K562 (cell line): ENCODE results near the gene CSDE1. TPM values are rescaled to one million over a fixed set of nuclear protein-coding genes. Genes with fewer than 3 reads are reported as not detected.

Experiments
- GTF2A2 ChIP-seq: IDR thresholded peaks from 2 replicates; pipeline ENCODE4 v1.6.1; 2016; ENCODE audit warnings: mild to moderate bottlenecking, missing genetic modification characterization, missing compliant biosample characterization
- MBD2 ChIP-seq: sonication (generic); IDR thresholded peaks from 2 replicates; pipeline ENCODE4 v1.6.1; 2016; ENCODE audit warnings: low read depth, borderline replicate concordance
- MXD1 ChIP-seq: fragments of 250-450 bp; sonication (Bioruptor Pico); IDR thresholded peaks from 2 replicates; pipeline ENCODE4 v1.8.0; 2021; ENCODE audit warnings: borderline replicate concordance, mild to moderate bottlenecking, moderate library complexity; ENCODE audit not compliant: poor library complexity, severe bottlenecking
- NFYB ChIP-seq: IDR thresholded peaks from 2 replicates; pipeline ENCODE4 v1.6.1; 2011; ENCODE audit warnings: mild to moderate bottlenecking, moderate library complexity; ENCODE audit not compliant: insufficient read length; ENCODE audit errors: extremely low read depth
- PHB2 ChIP-seq: fragments of 450-650 bp; IDR thresholded peaks from 2 replicates; pipeline ENCODE4 v1.6.1; 2017; ENCODE audit warnings: low read depth
- POLR2B ChIP-seq: fragments of 450-650 bp; IDR thresholded peaks from 2 replicates; pipeline ENCODE4 v1.6.1; 2018; ENCODE audit warnings: low read depth; ENCODE audit not compliant: partially characterized antibody
- POLR2H ChIP-seq: IDR thresholded peaks from 2 replicates; pipeline ENCODE4 v1.6.1; 2016; ENCODE audit warnings: missing genetic modification characterization, low read depth, mild to moderate bottlenecking, control low read depth, missing compliant biosample characterization, moderate library complexity
- RBBP5 ChIP-seq: fragments of 200-600 bp; sonication (generic); IDR thresholded peaks from 2 replicates; pipeline ENCODE4 v1.6.1; 2012; ENCODE audit warnings: borderline replicate concordance, mild to moderate bottlenecking, low read length, control low read depth, inconsistent platforms; ENCODE audit not compliant: insufficient read depth, poor library complexity, severe bottlenecking
- RBM17 ChIP-seq: fragments of 200-400 bp; formaldehyde crosslinking; IDR thresholded peaks from 2 replicates; pipeline ENCODE4 v1.6.1; 2017; ENCODE audit warnings: low read depth, mild to moderate bottlenecking, low read length, borderline replicate concordance
- SNRNP70 ChIP-seq: fragments of 200-400 bp; formaldehyde crosslinking; optimal IDR thresholded peaks from 2 replicates; pipeline ENCODE3; 2017; ENCODE audit warnings: low read depth, low read length
- SRSF1 ChIP-seq: fragments of 200-400 bp; formaldehyde crosslinking; IDR thresholded peaks from 2 replicates; pipeline ENCODE4 v1.6.1; 2017; ENCODE audit warnings: mild to moderate bottlenecking, low read depth, low read length, moderate library complexity
- TOE1 ChIP-seq, 2 experiments: fragments of 450-650 bp in 1 of 2; sonication (generic) in 1 of 2; formaldehyde crosslinking in 1 of 2; IDR thresholded peaks; 2 replicates each; pipeline versions ENCODE4 v1.7.1 to v1.8.0; 2016 to 2022; ENCODE audit warnings: borderline replicate concordance in 2 of 2, mild to moderate bottlenecking in 2 of 2, antibody characterized with exemption in 1 of 2, inconsistent platforms in 1 of 2, low read depth in 1 of 2, missing genetic modification reagents in 1 of 2, moderate library complexity in 1 of 2
- ZBTB33 ChIP-seq: sonication (generic); formaldehyde crosslinking; IDR thresholded peaks from 2 replicates; pipeline ENCODE4 v1.8.1; 2023; ENCODE audit warnings: mild to moderate bottlenecking, missing genetic modification reagents
- ZNF316 ChIP-seq: fragments of 450-650 bp; IDR thresholded peaks from 2 replicates; pipeline ENCODE4 v1.6.1; 2016
- ZNF41 ChIP-seq: fragments of 250-450 bp; sonication (Bioruptor Pico); conservative IDR thresholded peaks from 2 replicates; pipeline ENCODE4 v1.4.0; 2020; ENCODE audit warnings: mild to moderate bottlenecking
- ZNF780A ChIP-seq: fragments of 250-450 bp; sonication (Bioruptor Pico); IDR thresholded peaks from 2 replicates; pipeline ENCODE4 v1.5.0; 2021; ENCODE audit warnings: mild to moderate bottlenecking
- polyA plus RNA-seq, 8 experiments: library from polyadenylated mRNA; depleted of rRNA in 4 of 8; stranded (reverse) in 5 of 8; unstranded in 3 of 8; fragments of >200 nt; fragmentation: Nextera tagmentation in 2 of 8; fragmentation: Illumina TruSeq in 1 of 8; extraction: Ambion mirVana in 2 of 8; extraction: Trizol in 1 of 8; gene quantifications; 2 replicates each; pipeline versions ENCODE4 v1.2.1 to v1.2.3, GENCODE V29; 2011 to 2014; ENCODE audit warnings: inconsistent platforms in 1 of 8, missing spikeins in 1 of 8
- total RNA-seq, 7 experiments: library from RNA; depleted of rRNA in 6 of 7; stranded (reverse); fragments of >200 nt in 6 of 7; fragmentation: Illumina TruSeq in 2 of 7; extraction: Trizol in 2 of 7; gene quantifications; 2 replicates each; pipeline versions ENCODE4 v1.2.1 to v1.2.3, GENCODE V29; 2011 to 2021; ENCODE audit warnings: low replicate concordance in 1 of 7
- TF ChIP-seq, protein P1 (sequence below): fragments of 250-450 bp; sonication (Bioruptor Pico); IDR thresholded peaks from 2 replicates; pipeline ENCODE4 v1.8.0; 2021; ENCODE audit warnings: mild to moderate bottlenecking, moderate library complexity
- TF ChIP-seq, protein P2 (sequence below): fragments of 450-650 bp; formaldehyde crosslinking; IDR thresholded peaks from 2 replicates; pipeline ENCODE4 v1.4.0; 2020; ENCODE audit warnings: mild to moderate bottlenecking, moderate library complexity

The CSDE1 gene
- total and polyA plus RNA-seq, 9 of the 15 experiments (the other 6 are each of a cell fraction or from before 2014, with no cell fraction given), result 174 to 538 (median 403) TPM

DNA sequence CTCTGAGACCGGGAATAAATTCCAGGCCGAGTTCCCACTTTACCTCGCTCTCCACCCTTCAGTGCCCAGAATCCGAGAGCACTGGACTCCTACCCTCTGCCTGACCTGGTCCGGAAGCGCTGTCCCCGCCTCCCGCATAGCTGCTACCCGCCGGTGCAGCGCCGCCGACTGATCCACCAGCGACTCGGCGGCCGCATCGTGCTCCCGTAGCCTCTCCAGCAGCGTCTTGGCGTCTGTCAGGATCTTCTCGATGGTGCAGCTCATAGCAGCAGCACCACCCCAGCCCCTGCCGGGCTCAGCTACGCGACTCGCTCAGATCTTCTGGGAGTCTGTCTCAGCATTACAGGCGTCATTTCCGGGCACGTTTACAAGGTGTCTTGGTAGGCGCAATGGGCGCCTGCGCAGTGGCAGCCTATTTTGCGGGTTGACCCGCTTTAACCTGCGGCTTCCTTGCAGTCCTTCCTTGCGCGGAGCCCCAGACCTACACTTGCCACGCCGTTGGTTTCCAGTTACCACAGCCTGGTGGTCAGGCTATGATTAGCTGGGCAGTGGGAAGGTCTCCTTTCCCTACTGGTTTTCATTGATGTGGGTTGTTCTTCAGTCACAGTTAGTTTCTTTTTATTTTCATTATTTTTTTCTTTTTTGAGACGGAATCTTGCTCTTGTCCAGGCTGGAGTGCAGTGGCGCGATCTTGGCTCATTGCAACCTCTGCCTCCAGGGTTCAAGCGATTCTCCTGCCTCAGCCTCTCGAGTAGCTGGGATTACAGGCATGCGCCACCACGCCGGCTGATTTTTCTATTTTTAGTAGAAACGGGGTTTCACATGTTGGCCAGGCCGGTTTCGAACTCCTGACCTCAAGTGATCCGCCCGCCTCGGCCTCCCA lies 22.8 kb upstream of the CSDE1 start, which contains the start of gene SIKE1 (continued):
- TF ChIP-seq MXD1, result no peak
- peak; percentile 47; the same call in 1 of the 2 replicates for TF ChIP-seq ZBTB33 (CRISPR knock-in tag)
- no peak for TF ChIP-seq TOE1 (IDR thresholded peaks at IDR 0.05; ENCODE audit: borderline replicate concordance)
- no peak for TF ChIP-seq TOE1 (CRISPR knock-in tag; IDR thresholded peaks at IDR 0.05; ENCODE audit: borderline replicate concordance, low read depth)
- no peak for TF ChIP-seq SNRNP70
- peak; percentile 98 for TF ChIP-seq RBBP5
- TF ChIP-seq, protein P1, sequence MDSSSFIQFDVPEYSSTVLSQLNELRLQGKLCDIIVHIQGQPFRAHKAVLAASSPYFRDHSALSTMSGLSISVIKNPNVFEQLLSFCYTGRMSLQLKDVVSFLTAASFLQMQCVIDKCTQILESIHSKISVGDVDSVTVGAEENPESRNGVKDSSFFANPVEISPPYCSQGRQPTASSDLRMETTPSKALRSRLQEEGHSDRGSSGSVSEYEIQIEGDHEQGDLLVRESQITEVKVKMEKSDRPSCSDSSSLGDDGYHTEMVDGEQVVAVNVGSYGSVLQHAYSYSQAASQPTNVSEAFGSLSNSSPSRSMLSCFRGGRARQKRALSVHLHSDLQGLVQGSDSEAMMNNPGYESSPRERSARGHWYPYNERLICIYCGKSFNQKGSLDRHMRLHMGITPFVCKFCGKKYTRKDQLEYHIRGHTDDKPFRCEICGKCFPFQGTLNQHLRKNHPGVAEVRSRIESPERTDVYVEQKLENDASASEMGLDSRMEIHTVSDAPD (CRISPR knock-in tag), result no peak
- TF ChIP-seq ZNF316, result no peak
- no peak for TF ChIP-seq RBM17
- TF ChIP-seq POLR2H (tag), result peak; percentile 89
- TF ChIP-seq ZNF780A (CRISPR knock-in tag), result no peak
- no peak for TF ChIP-seq SRSF1
- 0 out of 2 replicates have a peak, but pooled peaks have one; percentile 44 for TF ChIP-seq PHB2
- no peak for TF ChIP-seq NFYB
- TF ChIP-seq, protein P2, sequence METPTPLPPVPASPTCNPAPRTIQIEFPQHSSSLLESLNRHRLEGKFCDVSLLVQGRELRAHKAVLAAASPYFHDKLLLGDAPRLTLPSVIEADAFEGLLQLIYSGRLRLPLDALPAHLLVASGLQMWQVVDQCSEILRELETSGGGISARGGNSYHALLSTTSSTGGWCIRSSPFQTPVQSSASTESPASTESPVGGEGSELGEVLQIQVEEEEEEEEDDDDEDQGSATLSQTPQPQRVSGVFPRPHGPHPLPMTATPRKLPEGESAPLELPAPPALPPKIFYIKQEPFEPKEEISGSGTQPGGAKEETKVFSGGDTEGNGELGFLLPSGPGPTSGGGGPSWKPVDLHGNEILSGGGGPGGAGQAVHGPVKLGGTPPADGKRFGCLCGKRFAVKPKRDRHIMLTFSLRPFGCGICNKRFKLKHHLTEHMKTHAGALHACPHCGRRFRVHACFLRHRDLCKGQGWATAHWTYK (CRISPR knock-in tag), result peak; percentile 61; the same call in 1 of the 2 replicates
- TF ChIP-seq ZNF41 (CRISPR knock-in tag), result no peak
- no peak for TF ChIP-seq GTF2A2 (tag)
- TF ChIP-seq POLR2B, result peak; percentile 97
- peak; percentile 83; the same call in 1 of the 2 replicates for TF ChIP-seq MBD2
